ENCODE results near the gene PYDC2.
"Not testable (repeated sequence)": the region's sequence is repeated elsewhere in the genome, so short reads cannot be mapped to it uniquely, and the experiment has no call there.

The PYDC2 gene

GRCh38 chr3:191473661-191474198 lies 12.8 kb downstream of the PYDC2 start:
- DNase-seq: no peak

- no peak for DNase-seq
Observed at GRCh38 chr3:191476066-191476772, 15.3 kb downstream of the PYDC2 start.

GRCh38 chr3:191483994-191484393 lies 23.0 kb downstream of the PYDC2 start:
- not testable (repeated sequence) for DNase-seq

- DNase-seq: no peak
Observed at GRCh38 chr3:191484461-191484860, 23.5 kb downstream of the PYDC2 start.

- no peak for DNase-seq
Observed at GRCh38 chr3:191492601-191493000, 31.6 kb downstream of the PYDC2 start.

GRCh38 chr3:191493336-191493735 lies 32.4 kb downstream of the PYDC2 start:
- DNase-seq: no peak

GRCh38 chr3:191499307-191500080 lies 38.5 kb downstream of the PYDC2 start:
- no peak for DNase-seq

- DNase-seq: no peak
Observed at GRCh38 chr3:191500892-191501291, 39.9 kb downstream of the PYDC2 start.

- DNase-seq: no peak
Observed at GRCh38 chr3:191502583-191502982, 41.6 kb downstream of the PYDC2 start.

GRCh38 chr3:191509078-191509477 lies 48.1 kb downstream of the PYDC2 start:
- DNase-seq: no peak

All from stimulated activated CD4-positive, alpha-beta T cell treated with anti-CD3 and anti-CD28 coated beads, Interleukin-15, amount 100 ng/mL, for 24 hours (primary cell).